ENCODE results near the gene TBC1D14.

The TBC1D14 gene

GRCh38 chr4:6989331-6989923 is 79.8 kb downstream of the TBC1D14 start:
- H3K4me1 ChIP-seq: peaks cover 4% of the 10 kb centered on the region; the same call in 1 of the 2 replicates

GRCh38 chr4:6990661-6991060 is 81.0 kb downstream of the TBC1D14 start:
- H3K4me3 ChIP-seq (ENCODE audit: low read depth, low read length): no peak overlapping the region
- no peak for TF ChIP-seq CTCF (IDR thresholded peaks at IDR 0.05; ENCODE audit: low read depth, low read length)
- DNase-seq: no peak
- H3K9me3 ChIP-seq: no peaks in the 10 kb centered on the region
- H3K36me3 ChIP-seq: peaks cover 17% of the 10 kb centered on the region
- H3K4me1 ChIP-seq: peaks cover 4% of the 10 kb centered on the region; the same call in 1 of the 2 replicates
- no peaks in the 10 kb centered on the region for H3K27me3 ChIP-seq

More at GRCh38 chr4:6989331-6989923, 79.8 kb downstream of the TBC1D14 start:
- no peaks in the 10 kb centered on the region for H3K9me3 ChIP-seq
- peaks cover 11% of the 10 kb centered on the region for H3K36me3 ChIP-seq
- no peak for DNase-seq
- TF ChIP-seq CTCF (IDR thresholded peaks at IDR 0.05; ENCODE audit: low read depth, low read length): no peak
- H3K4me3 ChIP-seq (ENCODE audit: low read depth, low read length): no peak overlapping the region
- H3K27me3 ChIP-seq: no peaks in the 10 kb centered on the region

GRCh38 chr4:6991249-6991648 is 81.6 kb downstream of the TBC1D14 start:
- Histone ChIP-seq H3K27me3 (no peaks in the 10 kb centered on the region), H3K4me3 (ENCODE audit: low read depth, low read length) (no peak overlapping the region), H3K9me3 (no peaks in the 10 kb centered on the region), H3K36me3 (peaks cover 17% of the 10 kb centered on the region), H3K4me1 (peaks cover 4% of the 10 kb centered on the region; the same call in 1 of the 2 replicates)
- TF ChIP-seq CTCF (IDR thresholded peaks at IDR 0.05; ENCODE audit: low read depth, low read length): no peak
- no peak for DNase-seq

GRCh38 chr4:6991771-6992557 is 82.3 kb downstream of the TBC1D14 start:
- peak; percentile 21 for DNase-seq
- H3K4me1 ChIP-seq: peaks cover 4% of the 10 kb centered on the region; the same call in 1 of the 2 replicates
- no peaks in the 10 kb centered on the region for H3K9me3 ChIP-seq
- H3K4me3 ChIP-seq (ENCODE audit: low read depth, low read length): no peak overlapping the region
- no peak for TF ChIP-seq CTCF (IDR thresholded peaks at IDR 0.05; ENCODE audit: low read depth, low read length)
- no peaks in the 10 kb centered on the region for H3K27me3 ChIP-seq
- peaks cover 21% of the 10 kb centered on the region for H3K36me3 ChIP-seq

- H3K36me3 ChIP-seq: peaks cover 27% of the 10 kb centered on the region
- no peaks in the 10 kb centered on the region for H3K9me3 ChIP-seq
- H3K4me1 ChIP-seq: peaks cover 4% of the 10 kb centered on the region; the same call in 1 of the 2 replicates
- TF ChIP-seq CTCF (IDR thresholded peaks at IDR 0.05; ENCODE audit: low read depth, low read length): no peak
- peak; percentile 24 for DNase-seq
- H3K27me3 ChIP-seq: no peaks in the 10 kb centered on the region
- no peak overlapping the region for H3K4me3 ChIP-seq (ENCODE audit: low read depth, low read length)
These were observed 83.4 kb downstream of the TBC1D14 start for GRCh38 chr4:6992728-6993677.

Data from BE2C (cell line).